Loucy (cell line): Measurements from ENCODE around the gene KRTAP10-3.

ENCODE experiments used
- H2AFZ ChIP-seq: fragments of 200-600 bp; sonication (generic); 2 replicates; pipeline ENCODE4 v1.6.0; 2016; ENCODE audit warnings: antibody characterized with exemption, mild to moderate bottlenecking, low read length, moderate library complexity
- H3F3A ChIP-seq: fragments of 200-600 bp; 2 replicates; pipeline ENCODE4 v1.6.0; 2016; ENCODE audit warnings: antibody characterized with exemption, low read depth, mild to moderate bottlenecking
- H3K27me3 ChIP-seq: fragments of 200-600 bp; sonication (generic); 2 replicates; pipeline ENCODE4 v1.6.1; 2014; ENCODE audit warnings: low read length, mild to moderate bottlenecking; ENCODE audit not compliant: insufficient read depth, poor library complexity, severe bottlenecking
- H3K36me3 ChIP-seq: fragments of 200-600 bp; sonication (generic); 2 replicates; pipeline ENCODE4 v1.6.1; 2016; ENCODE audit warnings: low read length; ENCODE audit not compliant: insufficient read depth
- H3K4me1 ChIP-seq: fragments of 200-600 bp; sonication (generic); 2 replicates; pipeline ENCODE4 v1.5.1; 2014; ENCODE audit warnings: low read length, mild to moderate bottlenecking; ENCODE audit not compliant: insufficient read depth, poor library complexity, severe bottlenecking
- H3K4me2 ChIP-seq: fragments of 200-600 bp; sonication (generic); 2 replicates; pipeline ENCODE4 v1.6.0; 2014; ENCODE audit warnings: antibody characterized with exemption, low read length, low read depth, mild to moderate bottlenecking; ENCODE audit not compliant: poor library complexity, severe bottlenecking
- H3K4me3 ChIP-seq: fragments of 200-600 bp; sonication (generic); 2 replicates; pipeline ENCODE4 v1.5.1; 2014; ENCODE audit warnings: low read length, mild to moderate bottlenecking, mixed read lengths; ENCODE audit not compliant: poor library complexity, severe bottlenecking
- H3K79me2 ChIP-seq: fragments of 200-600 bp; sonication (generic); 2 replicates; pipeline ENCODE4 v1.6.1; 2014; ENCODE audit warnings: low read length; ENCODE audit not compliant: insufficient read depth
- H3K9ac ChIP-seq: fragments of 200-600 bp; sonication (generic); 2 replicates; pipeline ENCODE4 v1.6.0; 2014; ENCODE audit warnings: mild to moderate bottlenecking, low read depth, low read length, moderate library complexity; ENCODE audit not compliant: poor library complexity, severe bottlenecking
- H3K9me2 ChIP-seq: fragments of 200-600 bp; sonication (generic); replicated peaks from 2 replicates; pipeline ENCODE4 v1.6.1; 2016; ENCODE audit warnings: low read depth, low read length, mixed read lengths
- H3K9me3 ChIP-seq: fragments of 200-600 bp; sonication (generic); 2 replicates; pipeline ENCODE4 v1.6.1; 2014; ENCODE audit warnings: mild to moderate bottlenecking, antibody characterized with exemption, low read length, low read depth; ENCODE audit not compliant: insufficient read depth
- H4K20me1 ChIP-seq: fragments of 200-600 bp; sonication (generic); 2 replicates; pipeline ENCODE4 v1.6.0; 2014; ENCODE audit warnings: antibody characterized with exemption, low read length, mild to moderate bottlenecking; ENCODE audit not compliant: insufficient read depth, poor library complexity, severe bottlenecking
- EZH2phosphoT487 ChIP-seq: fragments of 200-600 bp; IDR thresholded peaks from 2 replicates; pipeline ENCODE4 v1.6.1; 2018; ENCODE audit warnings: antibody characterized with exemption, mild to moderate bottlenecking, moderate library complexity, borderline replicate concordance
- TF ChIP-seq, protein P1 (sequence below): fragments of 200-600 bp; sonication (generic); conservative IDR thresholded peaks from 2 replicates; pipeline ENCODE4 v1.5.1; 2014; ENCODE audit warnings: mild to moderate bottlenecking, antibody characterized with exemption, low read length

The KRTAP10-3 gene

DNA sequence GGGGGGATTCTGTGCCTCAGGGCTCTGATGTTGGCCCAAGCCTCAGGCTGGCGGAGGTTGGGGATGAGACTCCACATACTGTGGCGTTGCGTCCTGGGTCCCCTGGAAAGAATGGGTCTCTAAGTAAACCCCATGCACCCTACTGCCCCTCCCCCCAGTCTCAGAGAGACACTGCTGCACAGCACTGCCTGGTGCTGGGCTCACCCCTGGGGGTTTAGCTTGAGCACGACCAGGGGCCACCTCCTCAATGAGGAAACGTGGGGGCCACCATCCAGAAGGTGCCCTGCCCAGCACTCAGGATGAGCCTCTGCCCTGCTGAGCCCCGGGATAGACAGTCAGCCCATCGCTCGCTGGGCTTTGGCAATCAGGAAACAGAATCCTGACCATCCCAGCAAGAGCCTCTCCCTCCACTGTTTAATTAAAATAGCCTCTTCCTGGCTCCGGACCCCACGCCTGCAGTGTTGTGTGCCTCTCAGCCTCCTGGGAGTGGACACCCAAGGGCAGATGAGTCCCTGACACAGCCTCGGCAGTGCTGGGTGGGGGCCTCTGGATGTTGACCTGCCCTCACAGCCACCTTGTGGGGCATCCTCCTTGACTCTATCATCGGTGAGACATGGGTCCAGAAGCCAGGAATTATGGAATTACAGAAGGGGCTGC, 11.4 kb upstream of the KRTAP10-3 start:
- no peaks in the 10 kb centered on the region for H4K20me1 ChIP-seq
- no peak overlapping the region for H3K4me2 ChIP-seq
- H3K9ac ChIP-seq, result no peak overlapping the region
- H2AFZ ChIP-seq, result no peak overlapping the region
- H3K27me3 ChIP-seq, result no peaks in the 10 kb centered on the region
- H3K79me2 ChIP-seq, result no peaks in the 10 kb centered on the region
- no peaks in the 10 kb centered on the region for H3K9me3 ChIP-seq
- no peaks in the 10 kb centered on the region for H3F3A ChIP-seq
- no peaks in the 10 kb centered on the region for H3K36me3 ChIP-seq
- H3K4me1 ChIP-seq, result no peaks in the 10 kb centered on the region
- TF ChIP-seq EZH2phosphoT487, result no peak
- TF ChIP-seq, protein P1, sequence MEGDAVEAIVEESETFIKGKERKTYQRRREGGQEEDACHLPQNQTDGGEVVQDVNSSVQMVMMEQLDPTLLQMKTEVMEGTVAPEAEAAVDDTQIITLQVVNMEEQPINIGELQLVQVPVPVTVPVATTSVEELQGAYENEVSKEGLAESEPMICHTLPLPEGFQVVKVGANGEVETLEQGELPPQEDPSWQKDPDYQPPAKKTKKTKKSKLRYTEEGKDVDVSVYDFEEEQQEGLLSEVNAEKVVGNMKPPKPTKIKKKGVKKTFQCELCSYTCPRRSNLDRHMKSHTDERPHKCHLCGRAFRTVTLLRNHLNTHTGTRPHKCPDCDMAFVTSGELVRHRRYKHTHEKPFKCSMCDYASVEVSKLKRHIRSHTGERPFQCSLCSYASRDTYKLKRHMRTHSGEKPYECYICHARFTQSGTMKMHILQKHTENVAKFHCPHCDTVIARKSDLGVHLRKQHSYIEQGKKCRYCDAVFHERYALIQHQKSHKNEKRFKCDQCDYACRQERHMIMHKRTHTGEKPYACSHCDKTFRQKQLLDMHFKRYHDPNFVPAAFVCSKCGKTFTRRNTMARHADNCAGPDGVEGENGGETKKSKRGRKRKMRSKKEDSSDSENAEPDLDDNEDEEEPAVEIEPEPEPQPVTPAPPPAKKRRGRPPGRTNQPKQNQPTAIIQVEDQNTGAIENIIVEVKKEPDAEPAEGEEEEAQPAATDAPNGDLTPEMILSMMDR, result no peak
- no peak overlapping the region for H3K4me3 ChIP-seq
- H3K9me2 ChIP-seq, result no peaks in the 10 kb centered on the region

- H4K20me1 ChIP-seq, result no peaks in the 10 kb centered on the region
- H3K9me2 ChIP-seq, result no peaks in the 10 kb centered on the region
- no peaks in the 10 kb centered on the region for H3K36me3 ChIP-seq
- no peaks in the 10 kb centered on the region for H3K9me3 ChIP-seq
- no peaks in the 10 kb centered on the region for H3K27me3 ChIP-seq
- H3K9ac ChIP-seq, result no peak overlapping the region
- H3K4me1 ChIP-seq, result no peaks in the 10 kb centered on the region
- TF ChIP-seq, protein P1, result no peak
- TF ChIP-seq EZH2phosphoT487, result no peak
- H3K4me2 ChIP-seq, result no peak overlapping the region
- no peaks in the 10 kb centered on the region for H3F3A ChIP-seq
- H3K4me3 ChIP-seq, result no peak overlapping the region
- H2AFZ ChIP-seq, result no peak overlapping the region
- no peaks in the 10 kb centered on the region for H3K79me2 ChIP-seq
Measured at GRCh38 chr21:44568667-44569556, 10.3 kb upstream of the KRTAP10-3 start.

- TF ChIP-seq EZH2phosphoT487, result no peak
- TF ChIP-seq, protein P1, result no peak
- Histone ChIP-seq H3K36me3 (no peaks in the 10 kb centered on the region), H3K4me2 (no peak overlapping the region), H3K9me3 (no peaks in the 10 kb centered on the region), H3K4me3 (no peak overlapping the region), H3F3A (no peaks in the 10 kb centered on the region), H3K4me1 (no peaks in the 10 kb centered on the region), H3K27me3 (no peaks in the 10 kb centered on the region), H4K20me1 (no peaks in the 10 kb centered on the region), H3K9ac (no peak overlapping the region), H3K79me2 (no peaks in the 10 kb centered on the region), H3K9me2 (no peaks in the 10 kb centered on the region), H2AFZ (no peak overlapping the region)
Measured at GRCh38 chr21:44568261-44568660, 9.7 kb upstream of the KRTAP10-3 start.
